Fibroblast of skin of right quadriceps (primary cell): ENCODE data around the gene FSHB.

Experiments
- DNase-seq: peaks from one replicate; pipeline ENCODE4 v3.0.0-alpha.2; 2013

The FSHB gene

GRCh38 chr11:30270671-30271070 lies 39.9 kb downstream of the FSHB start:
- DNase-seq = no peak

GRCh38 chr11:30277176-30277575 lies 46.4 kb downstream of the FSHB start:
- no peak for DNase-seq

- DNase-seq = no peak
Measured at GRCh38 chr11:30279796-30280195, 49.0 kb downstream of the FSHB start.

GRCh38 chr11:30281476-30282288 lies 50.9 kb downstream of the FSHB start:
- no peak for DNase-seq

- no peak for DNase-seq
Measured at GRCh38 chr11:30282289-30282631, 51.4 kb downstream of the FSHB start.
